HG02623 (cell line): ENCODE data around the gene IMMP2L.

Experiments
- ATAC-seq: cut with Tn5 transposase; IDR thresholded peaks from one replicate; pipeline ENCODE4 v1.9.1; 2021; ENCODE audit warnings: moderate library complexity; ENCODE audit not compliant: unreplicated experiment

IMMP2L gene

GRCh38 chr7:111113263-111114017 is 448.9 kb downstream of the IMMP2L start:
- peak; percentile 70 for ATAC-seq

GRCh38 chr7:111112439-111112838 is 449.9 kb downstream of the IMMP2L start:
- ATAC-seq: no peak

- no peak for ATAC-seq
Observed at GRCh38 chr7:111108496-111108895, 453.8 kb downstream of the IMMP2L start.

GRCh38 chr7:111108000-111108399 is 454.3 kb downstream of the IMMP2L start:
- ATAC-seq: no peak

- ATAC-seq: no peak
Observed at GRCh38 chr7:111107579-111107978, 454.7 kb downstream of the IMMP2L start.

GRCh38 chr7:111105269-111105668 is 457.0 kb downstream of the IMMP2L start:
- no peak for ATAC-seq

GRCh38 chr7:111104710-111105109 is 457.6 kb downstream of the IMMP2L start:
- ATAC-seq: peak; percentile 50

- peak; percentile 78 for ATAC-seq
Observed at GRCh38 chr7:111103678-111104274, 458.5 kb downstream of the IMMP2L start.

- no peak for ATAC-seq
Observed at GRCh38 chr7:111103136-111103535, 459.2 kb downstream of the IMMP2L start.

- no peak for ATAC-seq
Observed at GRCh38 chr7:111101856-111102646, 460.2 kb downstream of the IMMP2L start.

- ATAC-seq: peak; percentile 21
Observed at GRCh38 chr7:111098926-111099250, 463.4 kb downstream of the IMMP2L start.

GRCh38 chr7:111098011-111098925 is 464.0 kb downstream of the IMMP2L start:
- ATAC-seq: peak; percentile 78

- ATAC-seq: no peak
Observed at GRCh38 chr7:111096997-111097396, 465.3 kb downstream of the IMMP2L start.

GRCh38 chr7:111094419-111094818 is 467.9 kb downstream of the IMMP2L start:
- no peak for ATAC-seq

- no peak for ATAC-seq
Observed at GRCh38 chr7:111093496-111093895, 468.8 kb downstream of the IMMP2L start.

GRCh38 chr7:111092406-111093236 is 469.7 kb downstream of the IMMP2L start:
- peak; percentile 60 for ATAC-seq

GRCh38 chr7:111091593-111092358 is 470.5 kb downstream of the IMMP2L start:
- no peak for ATAC-seq

- no peak for ATAC-seq
Observed at GRCh38 chr7:111090846-111091245, 471.4 kb downstream of the IMMP2L start, which contains the start of gene LRRN3. Gene LRRN3, plus strand, starts transcription at chr7:111091127. Its CDS starts 31,646 bp downstream, at chr7:111122773.

- no peak for ATAC-seq
Observed at GRCh38 chr7:111089822-111090426, 472.4 kb downstream of the IMMP2L start.
